Embryonic facial prominence (tissue), 1 donor: ENCODE measurements around the gene CD247.

Experiments used
- DNase-seq: peaks from one replicate; pipeline ENCODE4 v3.0.0-alpha.2; 2016; ENCODE audit errors: extremely low spot score

Gene CD247

GRCh38 chr1:167489571-167490340 is 28.6 kb downstream of the CD247 start:
- no peak for DNase-seq

GRCh38 chr1:167488786-167489185 is 29.5 kb downstream of the CD247 start:
- DNase-seq, result no peak

GRCh38 chr1:167487614-167488013 is 30.7 kb downstream of the CD247 start:
- no peak for DNase-seq

GRCh38 chr1:167486090-167486824 is 32.1 kb downstream of the CD247 start:
- DNase-seq, result no peak

- no peak for DNase-seq
Observed at GRCh38 chr1:167484726-167485502, 33.4 kb downstream of the CD247 start.

GRCh38 chr1:167483790-167484189 is 34.5 kb downstream of the CD247 start:
- no peak for DNase-seq

- DNase-seq, result no peak
Observed at GRCh38 chr1:167482184-167482583, 36.1 kb downstream of the CD247 start.

GRCh38 chr1:167479331-167479979 is 38.9 kb downstream of the CD247 start:
- DNase-seq, result no peak

GRCh38 chr1:167477986-167478385 is 40.3 kb downstream of the CD247 start:
- no peak for DNase-seq

- DNase-seq, result no peak
Observed at GRCh38 chr1:167476061-167476460, 42.3 kb downstream of the CD247 start.

- DNase-seq, result no peak
Observed at GRCh38 chr1:167474191-167474641, 44.1 kb downstream of the CD247 start.

GRCh38 chr1:167473761-167474160 is 44.6 kb downstream of the CD247 start:
- no peak for DNase-seq

GRCh38 chr1:167472752-167473521 is 45.4 kb downstream of the CD247 start:
- no peak for DNase-seq

GRCh38 chr1:167471568-167471967 is 46.8 kb downstream of the CD247 start:
- no peak for DNase-seq

- no peak for DNase-seq
Observed at GRCh38 chr1:167469280-167469965, 48.9 kb downstream of the CD247 start.

GRCh38 chr1:167467752-167468151 is 50.6 kb downstream of the CD247 start:
- no peak for DNase-seq

- DNase-seq, result no peak
Observed at GRCh38 chr1:167467126-167467710, 51.1 kb downstream of the CD247 start.

- no peak for DNase-seq
Observed at GRCh38 chr1:167465743-167466142, 52.6 kb downstream of the CD247 start.

- DNase-seq, result no peak
Observed at GRCh38 chr1:167465018-167465417, 53.3 kb downstream of the CD247 start.
